HG02938 (cell line): ENCODE measurements around the gene NADSYN1.
"Not testable (repeated sequence)": the region's sequence is repeated elsewhere in the genome, so short reads cannot be mapped to it uniquely, and the experiment has no call there.

ENCODE experiments used
- ATAC-seq: cut with Tn5 transposase; IDR thresholded peaks from one replicate; pipeline ENCODE4 v1.9.1; 2021; ENCODE audit warnings: mild to moderate bottlenecking, moderate library complexity; ENCODE audit not compliant: unreplicated experiment

NADSYN1 gene

DNA sequence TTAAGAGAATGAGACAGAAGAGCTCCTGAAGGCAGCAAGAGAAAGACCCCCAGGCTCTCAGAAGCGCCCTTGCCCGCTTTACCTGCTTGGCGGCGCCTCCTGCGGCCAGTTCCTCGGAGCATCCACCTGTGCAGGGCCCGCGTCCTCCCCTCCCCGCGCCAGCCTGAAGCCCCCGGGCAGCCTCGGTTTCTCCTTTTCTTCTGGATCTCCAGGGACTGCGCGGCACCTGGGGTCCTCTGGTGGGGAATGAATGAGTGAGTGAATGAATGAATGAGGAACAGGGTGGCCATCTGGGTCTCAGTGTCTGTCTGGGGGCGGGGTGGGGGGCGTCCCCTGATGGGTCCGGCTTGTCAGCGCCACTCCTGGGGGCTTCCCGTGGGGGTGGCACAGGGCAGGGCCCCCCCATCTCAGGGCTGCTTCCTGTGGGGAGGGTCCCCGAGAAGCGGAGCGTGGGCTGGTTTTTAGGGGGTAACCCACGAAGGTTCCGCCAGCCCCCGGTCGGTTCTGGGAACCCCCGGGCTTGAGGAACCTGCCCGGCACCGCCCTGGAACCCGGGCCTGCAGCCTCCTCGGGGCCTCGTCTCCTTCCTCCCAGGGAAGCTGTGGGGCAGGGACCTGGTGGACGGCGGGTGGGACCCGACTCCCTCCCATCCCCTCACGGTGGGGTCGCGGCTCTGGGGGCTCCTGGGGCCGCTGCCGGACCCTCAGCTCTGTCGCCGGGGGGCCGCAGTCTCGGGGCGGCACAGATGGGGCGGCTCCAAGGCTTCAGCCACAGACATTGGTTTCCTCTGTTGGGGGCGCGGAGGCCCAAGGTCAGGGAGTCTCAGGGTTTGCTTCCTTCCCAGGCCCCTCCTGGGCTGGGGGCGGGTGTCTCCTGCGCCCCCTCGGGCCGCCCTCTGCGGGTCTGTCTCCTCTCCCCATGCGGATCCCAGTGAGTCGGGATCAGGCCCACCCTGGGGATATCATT, 65.8 kb downstream of the NADSYN1 start:
- ATAC-seq, result no peak

DNA sequence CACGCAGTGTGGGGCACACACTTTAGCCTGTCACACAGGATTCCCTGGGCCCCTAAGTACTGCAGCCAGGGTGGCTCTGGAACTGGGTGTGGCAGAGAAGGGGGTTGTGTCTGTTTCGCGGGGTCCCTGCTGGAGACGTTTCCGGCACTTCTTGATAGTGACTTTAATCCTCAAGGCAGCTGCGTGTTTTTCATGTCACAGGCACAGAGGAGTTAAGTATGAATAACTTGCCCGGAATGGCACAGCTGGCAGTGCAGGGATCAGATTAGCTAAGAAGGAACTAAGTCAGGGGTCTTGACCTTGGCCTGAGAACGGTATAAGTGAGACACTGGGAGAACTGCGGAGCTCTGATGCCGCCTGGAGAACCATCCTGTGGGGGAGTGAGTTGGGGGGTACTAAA, 66.5 kb downstream of the NADSYN1 start:
- ATAC-seq, result no peak

DNA sequence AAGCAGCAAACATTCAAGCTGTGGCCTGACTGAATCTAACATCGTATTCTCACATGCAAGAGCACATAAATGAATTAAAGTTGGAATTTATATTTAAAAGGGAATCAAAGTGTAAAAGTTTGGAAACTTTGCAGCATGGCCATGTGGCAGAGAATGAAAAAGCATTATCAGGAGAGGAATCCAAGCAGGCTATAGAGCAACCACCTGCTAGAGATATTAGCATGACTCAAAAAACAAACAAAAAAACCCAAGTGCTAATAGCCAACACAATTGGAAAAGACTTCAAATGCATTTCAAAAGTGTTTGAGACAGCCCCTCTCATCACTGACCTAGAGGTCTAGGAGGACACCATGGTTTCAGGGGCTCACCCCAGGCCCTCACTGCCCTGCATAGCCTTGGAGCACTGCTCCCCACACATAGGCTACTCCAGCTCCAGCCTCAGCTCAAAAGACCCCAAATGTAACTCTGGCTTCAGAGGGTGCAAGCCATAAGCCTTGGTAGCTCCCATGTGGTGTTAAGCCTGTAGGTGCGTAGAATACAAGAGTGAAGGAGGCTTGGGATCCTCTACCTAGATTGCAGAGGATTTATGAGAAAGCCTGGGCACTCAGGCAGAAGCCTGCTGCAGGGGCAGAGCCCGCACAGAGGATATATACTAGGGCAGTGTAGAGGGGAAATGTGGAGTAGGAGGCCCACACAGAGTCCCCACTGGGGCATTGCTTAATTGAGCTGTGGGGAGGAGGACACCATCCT, 72.4 kb downstream of the NADSYN1 start:
- no peak for ATAC-seq

DNA sequence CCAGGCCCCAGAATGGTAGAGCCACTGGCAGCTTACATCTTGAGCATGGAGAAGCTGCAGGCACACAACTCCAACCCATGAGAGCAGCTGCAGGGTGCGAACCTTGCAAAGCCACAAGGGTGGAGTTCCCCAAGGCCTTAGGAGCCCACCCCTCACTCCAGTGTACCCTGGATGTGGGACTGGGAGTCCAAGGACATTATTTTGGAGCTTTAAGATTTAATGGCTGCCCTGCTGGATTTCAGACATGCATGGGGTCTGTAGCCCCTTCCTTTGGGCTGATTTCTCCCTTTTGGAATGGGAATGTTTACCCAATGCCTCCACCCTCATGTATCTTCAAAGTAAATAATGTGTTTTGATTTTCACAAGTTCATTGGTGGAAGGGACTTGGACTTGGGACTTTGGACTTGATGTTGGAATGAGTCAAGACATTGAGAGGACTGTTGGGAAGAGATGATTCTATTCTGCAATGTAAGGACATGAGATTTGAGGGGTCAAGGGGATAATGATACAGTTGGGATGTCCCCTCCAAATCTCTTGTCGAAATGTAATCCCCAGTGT, 73.0 kb downstream of the NADSYN1 start:
- no peak for ATAC-seq

DNA sequence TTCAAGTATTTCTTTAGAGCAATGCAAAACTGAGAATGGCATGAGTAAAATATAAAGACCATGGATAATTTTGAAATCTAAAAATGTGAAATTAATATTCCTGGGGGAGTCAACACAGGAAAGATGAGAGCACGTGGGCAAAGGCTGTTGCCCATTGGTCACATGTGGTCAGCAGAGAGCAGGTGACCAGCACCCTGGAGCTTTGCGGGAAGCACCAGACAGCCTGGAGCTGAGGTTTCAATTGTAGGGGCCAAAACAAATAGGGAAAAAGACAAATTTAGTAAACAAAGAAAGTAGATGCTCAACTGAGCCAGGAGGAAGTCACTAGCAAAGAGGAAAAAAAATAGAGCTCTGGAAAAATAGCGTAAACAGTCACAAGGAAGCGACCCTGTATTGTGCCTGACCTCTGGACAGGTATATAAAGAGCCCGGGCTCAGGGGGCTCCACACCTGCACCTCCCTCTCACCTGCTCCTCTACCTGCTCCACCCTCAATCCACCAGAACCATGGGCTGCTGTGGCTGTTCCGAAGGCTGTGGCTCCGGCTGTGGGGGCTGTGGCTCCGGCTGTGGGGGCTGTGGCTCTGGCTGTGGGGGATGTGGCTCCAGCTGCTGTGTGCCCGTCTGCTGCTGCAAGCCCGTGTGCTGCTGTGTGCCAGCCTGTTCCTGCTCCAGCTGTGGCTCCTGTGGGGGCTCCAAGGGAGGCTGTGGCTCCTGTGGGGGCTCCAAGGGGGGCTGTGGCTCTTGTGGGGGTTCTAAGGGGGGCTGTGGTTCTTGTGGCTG, 74.0 kb downstream of the NADSYN1 start, which contains the start of gene KRTAP5-7:
Gene KRTAP5-7, plus strand, starts transcription at position 472 of the 780 bp plus-strand sequence. Its CDS starts 34 bp downstream, at position 506.
- not testable (repeated sequence) for ATAC-seq

DNA sequence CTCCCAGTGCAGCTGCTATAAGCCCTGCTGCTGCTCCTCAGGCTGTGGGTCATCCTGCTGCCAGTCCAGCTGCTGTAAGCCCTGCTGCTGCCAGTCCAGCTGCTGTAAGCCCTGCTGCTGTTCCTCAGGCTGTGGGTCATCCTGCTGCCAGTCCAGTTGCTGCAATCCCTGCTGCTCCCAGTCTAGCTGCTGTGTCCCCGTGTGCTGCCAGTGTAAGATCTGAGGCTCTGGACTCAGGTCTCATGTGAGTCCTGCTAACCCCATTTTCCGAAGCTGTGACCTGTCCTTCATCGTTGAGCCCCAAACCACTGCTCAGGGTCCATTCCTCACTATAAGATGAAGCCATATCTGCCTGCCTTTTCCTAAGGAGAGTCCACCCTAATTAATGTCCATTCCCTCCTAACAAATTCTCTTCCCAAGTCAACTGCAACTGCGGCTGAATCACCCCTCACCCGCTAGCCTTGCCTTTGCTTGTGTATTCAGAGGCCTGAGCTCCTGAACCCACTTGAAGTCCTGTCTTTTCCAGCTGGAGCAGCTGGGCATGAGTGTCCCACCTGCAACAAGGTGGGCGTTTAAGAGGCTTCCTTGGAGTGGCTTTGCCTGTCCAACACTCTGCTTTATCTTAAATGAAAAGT, 74.7 kb downstream of the NADSYN1 start:
- ATAC-seq, result no peak

DNA sequence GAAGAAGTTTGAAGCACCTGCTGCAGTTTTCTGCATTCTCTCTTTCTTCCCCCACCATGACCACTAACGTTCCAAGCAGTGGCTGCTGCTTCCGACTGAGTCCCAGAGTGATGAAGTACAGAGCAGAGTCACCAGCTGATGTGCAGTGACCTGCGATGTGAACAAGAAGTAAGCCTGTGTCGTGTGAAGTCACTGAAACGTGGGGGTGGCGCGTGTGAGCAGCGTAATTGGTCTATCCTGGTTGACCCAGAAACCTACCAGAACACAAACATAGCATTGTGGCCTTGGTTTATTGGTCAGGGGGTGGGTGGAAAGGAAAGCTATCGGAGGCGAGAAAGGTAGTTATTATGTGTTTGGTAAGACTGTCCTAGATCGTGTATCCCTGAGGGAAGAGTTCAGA, 77.6 kb downstream of the NADSYN1 start:
- ATAC-seq, result no peak

DNA sequence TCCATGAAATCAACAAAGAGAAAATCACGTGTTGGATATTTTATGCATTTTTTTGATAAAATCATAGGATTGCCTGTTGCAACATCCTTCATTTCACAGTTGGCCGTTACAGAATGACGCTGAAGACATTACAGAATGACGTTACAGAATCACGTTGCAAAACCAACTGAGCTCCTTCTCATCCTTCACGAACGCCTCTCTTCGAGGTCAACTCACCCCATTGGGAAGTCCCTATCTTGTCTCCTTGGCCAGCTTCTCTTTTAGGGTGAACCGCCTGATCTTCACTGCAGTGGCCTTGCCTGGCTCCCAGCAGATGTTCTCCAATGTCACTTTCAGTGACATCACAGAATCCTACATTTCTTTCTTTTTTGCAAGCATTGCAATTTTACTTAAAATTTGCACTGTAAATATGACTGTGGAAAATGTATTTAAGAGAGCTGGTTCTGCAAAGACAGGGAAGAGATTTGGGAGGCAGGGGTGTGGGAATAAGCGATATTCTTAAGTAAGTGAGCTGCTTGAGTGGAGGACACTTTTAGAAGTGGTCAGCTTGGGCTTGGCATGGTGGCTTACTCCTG, 79.1 kb downstream of the NADSYN1 start:
- ATAC-seq, result no peak

DNA sequence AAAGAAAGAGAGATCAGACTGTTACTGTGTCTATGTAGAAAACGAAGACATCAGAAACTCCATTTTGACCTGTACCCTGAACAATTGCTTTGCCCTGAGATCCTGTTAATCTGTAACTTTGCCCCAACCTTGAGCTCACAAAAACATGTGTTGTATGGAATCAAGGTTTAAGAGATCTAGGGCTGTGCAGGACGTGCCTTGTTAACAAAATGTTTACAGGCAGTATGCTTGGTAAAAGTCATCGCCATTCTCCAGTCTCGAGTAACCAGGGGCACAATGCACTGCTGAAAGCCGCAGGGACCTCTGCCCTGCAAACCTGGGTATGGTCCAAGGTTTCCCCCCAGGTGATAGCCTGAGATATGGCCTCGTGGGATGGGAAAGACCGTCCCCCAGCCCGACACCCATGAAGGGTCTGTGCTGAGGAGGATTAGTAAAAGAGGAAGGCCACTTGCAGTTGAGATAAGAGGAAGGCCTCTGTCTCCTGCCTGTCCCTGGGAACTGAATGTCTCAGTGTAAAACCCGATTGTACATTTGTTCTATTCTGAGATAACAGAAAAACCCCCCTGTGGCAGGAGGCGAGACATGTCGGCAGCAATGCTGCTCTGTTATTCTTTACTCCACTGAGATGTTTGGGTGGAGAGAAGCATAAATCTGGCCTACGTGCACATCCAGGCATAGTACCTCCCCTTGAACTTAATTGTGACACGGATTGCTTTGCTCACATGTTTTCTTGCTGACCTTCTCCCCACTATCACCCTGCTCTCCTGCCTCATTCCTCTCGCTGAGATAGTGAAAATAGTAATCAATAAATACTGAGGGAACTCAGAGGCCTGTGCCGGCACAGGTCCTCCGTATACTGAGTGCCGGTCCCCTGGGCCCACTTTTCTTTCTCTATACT, 82.0 kb downstream of the NADSYN1 start:
- ATAC-seq, result not testable (repeated sequence)

DNA sequence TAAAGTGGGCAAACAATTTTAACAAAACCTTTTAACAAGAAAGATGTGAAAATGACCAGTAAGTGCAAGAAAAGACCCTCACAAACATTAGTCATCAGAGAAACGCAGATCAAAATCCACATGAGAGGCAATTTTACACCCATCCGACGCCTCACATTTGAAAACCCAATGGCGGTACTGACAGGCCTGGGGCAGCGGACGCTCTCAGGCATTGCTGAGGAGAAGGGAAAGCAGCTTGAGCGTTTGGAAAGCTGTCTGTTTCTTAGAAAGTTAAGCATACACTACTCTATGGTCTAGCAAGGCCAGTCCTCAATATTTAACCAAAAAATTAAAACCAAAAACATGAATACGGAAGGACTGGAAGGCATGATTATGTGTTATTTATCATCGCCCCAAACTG, 82.8 kb downstream of the NADSYN1 start:
- ATAC-seq, result no peak

DNA sequence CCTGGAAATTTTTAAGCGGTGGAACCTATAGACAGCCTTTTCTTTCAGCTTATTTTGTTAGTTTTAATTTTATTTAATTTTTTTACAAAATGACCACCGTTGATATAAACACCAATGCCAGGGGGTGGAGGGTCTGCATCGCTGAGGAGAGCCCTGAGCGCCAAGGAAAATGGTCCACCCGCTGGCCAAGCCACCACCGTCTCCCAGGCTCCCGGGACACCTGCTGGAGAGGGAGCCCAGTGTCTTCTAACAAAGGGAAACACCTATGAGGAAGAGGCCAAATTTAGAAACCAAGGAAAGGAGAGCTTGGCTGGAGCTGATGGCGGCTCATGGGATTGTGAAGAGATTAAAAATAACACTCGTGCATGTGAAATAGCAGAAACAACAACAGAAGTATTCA, 84.5 kb downstream of the NADSYN1 start:
- no peak for ATAC-seq

DNA sequence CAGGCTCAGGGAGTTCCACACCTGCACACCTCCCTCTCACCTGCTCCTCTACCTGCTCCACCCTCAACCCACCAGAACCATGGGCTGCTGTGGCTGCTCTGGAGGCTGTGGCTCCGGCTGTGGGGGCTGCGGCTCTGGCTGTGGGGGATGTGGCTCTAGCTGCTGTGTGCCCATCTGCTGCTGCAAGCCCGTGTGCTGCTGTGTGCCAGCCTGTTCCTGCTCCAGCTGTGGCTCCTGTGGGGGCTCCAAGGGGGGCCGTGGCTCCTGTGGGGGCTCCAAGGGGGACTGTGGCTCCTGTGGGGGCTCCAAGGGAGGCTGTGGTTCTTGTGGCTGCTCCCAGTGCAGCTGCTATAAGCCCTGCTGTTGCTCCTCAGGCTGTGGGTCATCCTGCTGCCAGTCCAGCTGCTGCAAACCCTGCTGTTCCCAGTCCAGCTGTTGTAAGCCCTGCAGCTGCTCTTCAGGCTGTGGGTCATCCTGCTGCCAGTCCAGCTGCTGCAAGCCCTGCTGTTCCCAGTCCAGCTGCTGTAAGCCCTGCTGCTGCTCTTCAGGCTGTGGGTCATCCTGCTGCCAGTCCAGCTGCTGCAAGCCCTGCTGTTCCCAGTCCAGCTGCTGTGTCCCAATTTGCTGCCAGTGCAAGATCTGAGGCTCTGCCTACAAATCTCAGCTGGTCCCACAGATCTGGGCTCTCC, 85.1 kb downstream of the NADSYN1 start, which contains the start of gene KRTAP5-8:
Gene KRTAP5-8, plus strand, starts transcription at position 49 of the 689 bp plus-strand sequence. Its CDS starts 31 bp downstream, at position 80.
- not testable (repeated sequence) for ATAC-seq

DNA sequence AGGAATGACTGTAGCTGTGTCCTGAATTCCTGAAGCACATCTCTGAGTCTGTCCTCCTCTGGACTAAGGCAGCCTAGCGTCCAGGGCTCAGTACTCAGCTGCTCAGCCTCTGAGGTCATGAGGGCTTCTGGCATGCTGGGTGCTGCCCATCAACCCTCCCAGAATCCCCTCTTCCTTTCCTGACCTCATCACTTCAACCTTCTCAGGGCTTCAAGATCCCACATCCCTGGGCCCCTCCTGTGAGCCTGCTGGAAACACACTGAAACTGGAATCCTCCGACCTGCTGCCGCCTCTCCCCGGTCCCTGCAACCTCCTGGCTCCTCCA, 85.6 kb downstream of the NADSYN1 start:
- no peak for ATAC-seq

DNA sequence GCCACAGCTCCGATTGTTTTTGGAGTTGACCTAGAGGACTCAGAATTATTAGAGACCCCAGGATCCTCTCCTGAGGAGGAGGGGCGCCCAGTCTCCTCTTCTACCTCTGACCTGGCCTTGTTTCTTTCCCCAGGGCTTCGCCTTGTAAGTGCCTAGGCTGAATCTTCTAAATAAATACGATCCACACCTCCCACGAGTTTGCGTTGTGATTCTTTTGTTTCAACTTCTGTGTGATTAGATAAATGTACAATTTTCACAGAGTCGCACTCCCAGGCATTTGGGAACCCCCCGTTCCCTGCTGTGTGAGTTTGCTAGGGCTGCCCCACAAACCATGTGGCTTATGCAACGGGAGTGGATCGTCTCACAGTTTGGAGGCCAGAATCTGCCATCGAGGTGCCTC, 86.0 kb downstream of the NADSYN1 start:
- no peak for ATAC-seq

DNA sequence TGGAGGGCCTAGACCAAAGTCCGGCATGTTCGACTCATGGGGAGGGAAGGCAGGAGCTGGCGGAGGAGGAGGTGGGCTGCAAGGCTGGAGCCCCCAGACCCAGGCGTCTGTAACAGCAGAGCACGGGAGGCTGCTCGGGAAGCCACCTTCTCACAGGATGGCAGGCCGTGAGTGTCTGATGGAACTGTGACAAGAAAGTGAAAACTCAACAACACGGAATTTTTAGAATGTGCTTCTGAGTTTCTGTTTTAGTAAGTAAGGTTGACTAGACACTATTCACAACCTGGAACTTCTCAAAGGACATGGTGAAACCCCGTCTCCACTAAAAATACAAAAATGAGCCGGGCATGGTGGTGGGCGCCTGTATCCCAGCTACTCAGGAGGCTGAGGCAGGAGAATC, 87.0 kb downstream of the NADSYN1 start:
- ATAC-seq, result not testable (repeated sequence)

DNA sequence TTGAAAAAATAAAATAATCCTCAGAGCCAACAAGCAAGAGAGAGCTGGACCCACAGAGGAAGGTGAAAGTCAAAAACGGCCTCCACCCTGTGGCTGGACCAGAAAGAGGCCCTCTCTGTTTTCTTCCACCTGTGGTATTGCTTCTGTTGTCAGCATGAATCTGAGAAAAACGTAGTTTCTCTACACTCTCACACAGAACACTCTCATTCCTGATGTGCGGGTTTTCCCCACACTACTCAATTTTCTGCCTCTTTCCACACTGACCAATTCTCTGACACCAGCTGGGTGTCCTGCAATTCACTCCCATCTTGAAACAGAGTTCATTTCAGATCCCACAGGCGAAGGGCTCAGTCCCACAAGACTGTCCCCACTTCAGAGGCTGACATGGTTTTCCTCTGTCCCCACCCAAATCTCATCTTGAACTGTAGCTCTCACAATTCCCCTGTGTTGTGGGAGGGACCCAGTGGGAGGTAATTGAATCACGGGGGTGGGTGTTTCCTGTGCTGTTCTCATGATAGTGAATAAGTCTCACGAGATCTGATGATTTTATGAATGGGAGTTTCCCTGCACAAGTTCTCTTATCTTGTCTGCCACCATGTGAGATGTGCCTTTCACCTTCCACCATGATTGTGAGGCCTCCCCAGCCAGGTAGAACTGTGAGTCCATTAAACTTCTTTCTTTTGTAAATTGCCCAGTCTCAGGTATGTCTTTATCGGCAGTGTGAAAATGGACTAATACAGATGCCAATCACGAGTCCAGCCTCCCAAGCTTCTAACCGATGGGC, 87.7 kb downstream of the NADSYN1 start:
- peak; percentile 65 for ATAC-seq

DNA sequence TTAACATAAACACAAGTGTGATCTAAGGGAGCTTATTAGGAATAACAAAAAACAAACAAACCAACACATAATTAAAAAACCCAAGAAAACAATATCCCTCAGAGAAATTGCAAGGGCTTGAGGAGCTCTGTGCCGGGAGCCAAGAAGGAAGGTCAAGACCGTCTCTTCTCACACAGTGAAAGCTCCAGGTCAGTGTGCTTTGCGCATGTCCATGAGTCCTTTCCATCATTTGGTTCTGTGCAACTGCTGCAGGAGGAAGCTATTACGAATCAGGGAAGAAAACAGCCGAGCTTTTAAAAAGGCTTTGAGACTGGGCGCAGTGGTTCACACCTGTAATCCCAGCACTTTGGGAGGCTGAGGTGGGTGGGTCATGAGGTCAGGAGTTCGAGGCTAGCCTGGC, 89.4 kb downstream of the NADSYN1 start:
- ATAC-seq, result no peak
